SK-N-SH (cell line): ENCODE measurements around the gene DACT2. TPM values are rescaled to one million over a fixed set of nuclear protein-coding genes. Genes with fewer than 3 reads are reported as not detected.

Source experiments
- CTCF ChIA-PET: fragments of 300-600, 350-600 bp; formaldehyde crosslinking; extraction: SDS; loops from one replicate; lab custom pipeline; 2021; lab: Yijun Ruan, JAX
- POLR2A ChIA-PET: fragments of 350-600 bp; sonication (Branson Sonifier 250); formaldehyde crosslinking; extraction: SDS; loops from one replicate; lab custom pipeline; 2020; ENCODE audit warnings: antibody characterized with exemption, inconsistent platforms; lab: Yijun Ruan, JAX
- DNase-seq: peaks from one replicate; pipeline ENCODE4 v3.0.0; 2012
- H2AFZ ChIP-seq: fragments of 200-600 bp; sonication (generic); 2 replicates; pipeline ENCODE4 v1.8.1; 2016; ENCODE audit warnings: antibody characterized with exemption, mild to moderate bottlenecking, low read depth
- H3F3A ChIP-seq: fragments of 200-600 bp; sonication (generic); replicated peaks from 2 replicates; pipeline ENCODE3; 2016; ENCODE audit warnings: antibody characterized with exemption, mild to moderate bottlenecking; ENCODE audit not compliant: insufficient read depth
- H3K27ac ChIP-seq, 2 experiments: fragments of 200-500 bp in 1 of 2; fragments of 200-600 bp in 1 of 2; sonication (Bioruptor generic) in 1 of 2; sonication (generic), shearing (Covaris generic) in 1 of 2; 2 replicates each; pipeline versions ENCODE4 v1.5.1 to v1.6.1; 2014 to 2016; ENCODE audit warnings: low read depth in 2 of 2, inconsistent platforms in 1 of 2, low read length in 1 of 2, mild to moderate bottlenecking in 1 of 2, mixed read lengths in 1 of 2
- H3K27me3 ChIP-seq: fragments of 200-600 bp; sonication (generic), shearing (Covaris generic); 2 replicates; pipeline ENCODE4 v1.6.1; 2016; ENCODE audit warnings: mixed run types; ENCODE audit not compliant: insufficient read depth
- H3K36me3 ChIP-seq, 2 experiments: fragments of 200-500 bp in 1 of 2; fragments of 200-600 bp in 1 of 2; sonication (Bioruptor generic) in 1 of 2; sonication (generic) in 1 of 2; replicated peaks in 1 of 2; 2 replicates each; pipeline versions ENCODE3 to v1.5.1; 2014 to 2016; ENCODE audit warnings: low read length in 1 of 2, mild to moderate bottlenecking in 1 of 2; ENCODE audit not compliant: insufficient read depth in 2 of 2, control insufficient read depth in 1 of 2
- H3K4me1 ChIP-seq, 2 experiments: fragments of 200-500 bp in 1 of 2; fragments of 200-600 bp in 1 of 2; sonication (Bioruptor generic) in 1 of 2; sonication (generic), shearing (Covaris generic) in 1 of 2; 2 replicates each; pipeline versions ENCODE4 v1.5.1 to v1.6.1; 2014 to 2016; ENCODE audit warnings: low read depth in 1 of 2, low read length in 1 of 2, mixed run types in 1 of 2; ENCODE audit not compliant: insufficient read depth in 2 of 2, control insufficient read depth in 1 of 2
- H3K4me2 ChIP-seq: fragments of 200-600 bp; sonication (generic), shearing (Covaris generic); 2 replicates; pipeline ENCODE4 v1.6.1; 2017; ENCODE audit warnings: mixed run types
- H3K4me3 ChIP-seq, 2 experiments: fragments of 200-500 bp in 1 of 2; fragments of 200-600 bp in 1 of 2; sonication (Bioruptor generic) in 1 of 2; sonication (generic), shearing (Covaris generic) in 1 of 2; 2 replicates each; pipeline versions ENCODE4 v1.5.1 to v1.8.1; 2014 to 2016; ENCODE audit warnings: low read depth in 2 of 2, inconsistent platforms in 1 of 2, low read length in 1 of 2, mild to moderate bottlenecking in 1 of 2, mixed read lengths in 1 of 2, moderate library complexity in 1 of 2
- H3K79me2 ChIP-seq: fragments of 200-600 bp; sonication (generic); 2 replicates; pipeline ENCODE4 v1.8.1; 2017; ENCODE audit warnings: mild to moderate bottlenecking; ENCODE audit not compliant: insufficient read depth
- H3K9ac ChIP-seq: fragments of 200-600 bp; sonication (generic); 2 replicates; pipeline ENCODE4 v1.6.1; 2017; ENCODE audit warnings: mixed run types
- H3K9me2 ChIP-seq: fragments of 200-600 bp; sonication (generic); 2 replicates; pipeline ENCODE4 v1.6.1; 2017; ENCODE audit warnings: mixed run types
- H3K9me3 ChIP-seq: fragments of 200-600 bp; sonication (generic); 2 replicates; pipeline ENCODE4 v1.6.1; 2017; ENCODE audit warnings: mixed run types, mild to moderate bottlenecking, moderate library complexity
- H4K20me1 ChIP-seq: fragments of 200-600 bp; sonication (generic); 2 replicates; pipeline ENCODE4 v1.6.1; 2017; ENCODE audit warnings: mild to moderate bottlenecking, mixed run types; ENCODE audit not compliant: insufficient read depth
- CHD2 ChIP-seq: fragments of 150-350 bp; IDR thresholded peaks from 2 replicates; pipeline ENCODE4 v1.6.1; 2018; ENCODE audit warnings: low read length; ENCODE audit not compliant: partially characterized antibody
- CTCF ChIP-seq: fragments of 200-600 bp; sonication (generic); IDR thresholded peaks from 2 replicates; pipeline ENCODE4 v1.6.1; 2017; ENCODE audit warnings: antibody characterized with exemption, mild to moderate bottlenecking, moderate library complexity
- ELF1 ChIP-seq: IDR thresholded peaks from 2 replicates; pipeline ENCODE4 v1.4.0; 2012
- EZH2phosphoT487 ChIP-seq: fragments of 200-600 bp; sonication (generic); IDR thresholded peaks from 2 replicates; pipeline ENCODE4 v1.6.1; 2017; ENCODE audit warnings: low read depth, mixed run types, mild to moderate bottlenecking, antibody characterized with exemption, moderate library complexity, borderline replicate concordance
- FOXM1 ChIP-seq: IDR thresholded peaks from 2 replicates; pipeline ENCODE4 v1.4.0; 2012; ENCODE audit warnings: low read depth, mild to moderate bottlenecking
- GABPA ChIP-seq: IDR thresholded peaks from 2 replicates; pipeline ENCODE4 v1.4.0; 2012; ENCODE audit warnings: low read depth, mild to moderate bottlenecking
- GATA2 ChIP-seq: sonication (generic); formaldehyde crosslinking; IDR thresholded peaks from 2 replicates; pipeline ENCODE4 v1.5.0; 2020; ENCODE audit warnings: mild to moderate bottlenecking, missing genetic modification reagents
- JUND ChIP-seq: IDR thresholded peaks from 2 replicates; pipeline ENCODE4 v1.4.0; 2012
- MXI1 ChIP-seq: IDR thresholded peaks from 2 replicates; pipeline ENCODE4 v1.6.1; 2012; ENCODE audit warnings: mild to moderate bottlenecking, low read depth, low read length, improper control_type of control experiment
- NFIC ChIP-seq: IDR thresholded peaks from 2 replicates; pipeline ENCODE4 v1.4.0; 2012; ENCODE audit warnings: borderline replicate concordance
- POLR2AphosphoS5 ChIP-seq: IDR thresholded peaks from 2 replicates; pipeline ENCODE4 v1.6.1; 2012; ENCODE audit warnings: low read depth, low read length
- RAD21 ChIP-seq: IDR thresholded peaks from 2 replicates; pipeline ENCODE4 v1.6.1; 2012; ENCODE audit warnings: mild to moderate bottlenecking, low read length
- RCOR1 ChIP-seq: fragments of 150-350 bp; IDR thresholded peaks from 2 replicates; pipeline ENCODE4 v1.6.1; 2017; ENCODE audit warnings: antibody characterized with exemption, low read length
- RFX5 ChIP-seq: IDR thresholded peaks from 2 replicates; pipeline ENCODE4 v1.6.1; 2012; ENCODE audit warnings: mild to moderate bottlenecking, improper control_type of control experiment, low read length
- TAF1 ChIP-seq: IDR thresholded peaks from 2 replicates; pipeline ENCODE4 v1.6.1; 2012; ENCODE audit warnings: low read depth, mild to moderate bottlenecking, low read length, moderate library complexity, borderline replicate concordance
- TCF12 ChIP-seq: IDR thresholded peaks from 2 replicates; pipeline ENCODE4 v1.4.0; 2012
- ZBTB33 ChIP-seq: IDR thresholded peaks from 2 replicates; pipeline ENCODE4 v1.4.0; 2012; ENCODE audit warnings: low read depth, borderline replicate concordance
- WGBS: methylation state at CpG from one replicate; pipeline ENCODE4 v1.1.6; 2017; ENCODE audit warnings: low lambda C conversion rate; 5-methylcytosine and 5-hydroxymethylcytosine counted together
- polyA plus RNA-seq, 3 experiments: library from polyadenylated mRNA; depleted of rRNA; stranded (reverse); fragments of >200 nt; gene quantifications; 2 replicates each; pipeline ENCODE4 v1.2.3, GENCODE V29; 2012
- TF ChIP-seq, protein P1 (sequence below): fragments of 150-350 bp; IDR thresholded peaks from 2 replicates; pipeline ENCODE4 v1.6.1; 2016; ENCODE audit warnings: mild to moderate bottlenecking, low read depth, low read length
- TF ChIP-seq, protein P2 (sequence below): IDR thresholded peaks from 2 replicates; pipeline ENCODE4 v1.6.1; 2012; ENCODE audit warnings: mild to moderate bottlenecking, low read depth, low read length, moderate library complexity

The DACT2 gene
- polyA plus RNA-seq, 1 of the 3 experiments (the other 2 are of a cell fraction), result not detected

GRCh38 chr6:168297643-168298042 is 21.9 kb downstream of the DACT2 start:
- Histone ChIP-seq H3K4me2 (no peak overlapping the region), H3K27me3 (no peaks in the 10 kb centered on the region), H3K4me1 (peaks cover 0 to 14% of the 10 kb centered on the region in 2 experiments; a peak in 3 of 4 replicates), H3K9ac (no peak overlapping the region), H2AFZ (no peak overlapping the region), H3K36me3 (no peaks in the 10 kb centered on the region), H3K9me3 (no peaks in the 10 kb centered on the region), H3K4me3 (no peak overlapping the region), H3K79me2 (no peaks in the 10 kb centered on the region), H3F3A (no peaks in the 10 kb centered on the region), H4K20me1 (no peaks in the 10 kb centered on the region), H3K27ac (no peak overlapping the region), H3K9me2 (no peaks in the 10 kb centered on the region)
- DNase-seq, result no peak
- POLR2A ChIA-PET, result no interaction called here
- TF ChIP-seq, protein P1, sequence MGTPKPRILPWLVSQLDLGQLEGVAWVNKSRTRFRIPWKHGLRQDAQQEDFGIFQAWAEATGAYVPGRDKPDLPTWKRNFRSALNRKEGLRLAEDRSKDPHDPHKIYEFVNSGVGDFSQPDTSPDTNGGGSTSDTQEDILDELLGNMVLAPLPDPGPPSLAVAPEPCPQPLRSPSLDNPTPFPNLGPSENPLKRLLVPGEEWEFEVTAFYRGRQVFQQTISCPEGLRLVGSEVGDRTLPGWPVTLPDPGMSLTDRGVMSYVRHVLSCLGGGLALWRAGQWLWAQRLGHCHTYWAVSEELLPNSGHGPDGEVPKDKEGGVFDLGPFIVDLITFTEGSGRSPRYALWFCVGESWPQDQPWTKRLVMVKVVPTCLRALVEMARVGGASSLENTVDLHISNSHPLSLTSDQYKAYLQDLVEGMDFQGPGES, result no peak
- TF ChIP-seq ZBTB33 (no peak), RCOR1 (no peak), EZH2phosphoT487 (no peak), FOXM1 (no peak), GATA2 (no peak), CHD2 (no peak), GABPA (no peak), TCF12 (no peak), ELF1 (no peak), TAF1 (no peak), JUND (no peak), RAD21 (no peak), POLR2AphosphoS5 (no peak), MXI1 (no peak), CTCF (no peak), NFIC (no peak), RFX5 (no peak)
- TF ChIP-seq, protein P2, sequence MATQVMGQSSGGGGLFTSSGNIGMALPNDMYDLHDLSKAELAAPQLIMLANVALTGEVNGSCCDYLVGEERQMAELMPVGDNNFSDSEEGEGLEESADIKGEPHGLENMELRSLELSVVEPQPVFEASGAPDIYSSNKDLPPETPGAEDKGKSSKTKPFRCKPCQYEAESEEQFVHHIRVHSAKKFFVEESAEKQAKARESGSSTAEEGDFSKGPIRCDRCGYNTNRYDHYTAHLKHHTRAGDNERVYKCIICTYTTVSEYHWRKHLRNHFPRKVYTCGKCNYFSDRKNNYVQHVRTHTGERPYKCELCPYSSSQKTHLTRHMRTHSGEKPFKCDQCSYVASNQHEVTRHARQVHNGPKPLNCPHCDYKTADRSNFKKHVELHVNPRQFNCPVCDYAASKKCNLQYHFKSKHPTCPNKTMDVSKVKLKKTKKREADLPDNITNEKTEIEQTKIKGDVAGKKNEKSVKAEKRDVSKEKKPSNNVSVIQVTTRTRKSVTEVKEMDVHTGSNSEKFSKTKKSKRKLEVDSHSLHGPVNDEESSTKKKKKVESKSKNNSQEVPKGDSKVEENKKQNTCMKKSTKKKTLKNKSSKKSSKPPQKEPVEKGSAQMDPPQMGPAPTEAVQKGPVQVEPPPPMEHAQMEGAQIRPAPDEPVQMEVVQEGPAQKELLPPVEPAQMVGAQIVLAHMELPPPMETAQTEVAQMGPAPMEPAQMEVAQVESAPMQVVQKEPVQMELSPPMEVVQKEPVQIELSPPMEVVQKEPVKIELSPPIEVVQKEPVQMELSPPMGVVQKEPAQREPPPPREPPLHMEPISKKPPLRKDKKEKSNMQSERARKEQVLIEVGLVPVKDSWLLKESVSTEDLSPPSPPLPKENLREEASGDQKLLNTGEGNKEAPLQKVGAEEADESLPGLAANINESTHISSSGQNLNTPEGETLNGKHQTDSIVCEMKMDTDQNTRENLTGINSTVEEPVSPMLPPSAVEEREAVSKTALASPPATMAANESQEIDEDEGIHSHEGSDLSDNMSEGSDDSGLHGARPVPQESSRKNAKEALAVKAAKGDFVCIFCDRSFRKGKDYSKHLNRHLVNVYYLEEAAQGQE, result no peak
- CTCF ChIA-PET, result interaction anchor here (0.6 to 0.8 kb wide), 2 partner anchors 10 to 29 kb away, joined by 3 read pairs; no protein-coding TSS in a partner anchor
- 61% methylated on average over 13 of the region's 13 CpGs for WGBS
